ENCODE results near the gene BMPR1A. TPM values are rescaled to one million over a fixed set of nuclear protein-coding genes. Genes with fewer than 3 reads are reported as not detected.
"Not testable (repeated sequence)": the region's sequence is repeated elsewhere in the genome, so short reads cannot be mapped to it uniquely, and the experiment has no call there.

The BMPR1A gene
- total and polyA plus RNA-seq, 5 donors: 10.8 to 92.0 (median 62.2) TPM

GRCh38 chr10:86865011-86865811 lies 108.8 kb downstream of the BMPR1A start:
- H3K9me3 ChIP-seq (ENCODE audit: control insufficient read depth, low read length); intact Hi-C loops (cut with DNase I); H3K4me1 ChIP-seq (ENCODE audit: control insufficient read depth, insufficient read depth, low read length); H3K27ac ChIP-seq (ENCODE audit: low read length); ATAC-seq; H3K4me3 ChIP-seq (ENCODE audit: low read length); DNase-seq; H3K27me3 ChIP-seq (ENCODE audit: control insufficient read depth, insufficient read depth): not testable (repeated sequence)
- WGBS: 89% methylated on average over 11 of the region's 11 CpGs

GRCh38 chr10:86867149-86867548 lies 110.7 kb downstream of the BMPR1A start:
- intact Hi-C loops (cut with DNase I): no loop called here
- H3K27ac ChIP-seq (ENCODE audit: low read length): no peak overlapping the region
- no peak for DNase-seq
- no peaks in the 10 kb centered on the region for H3K27me3 ChIP-seq (ENCODE audit: control insufficient read depth, insufficient read depth)
- ATAC-seq: no peak
- no peak overlapping the region for H3K4me3 ChIP-seq (ENCODE audit: low read length)
- 89% methylated on average over 5 of the region's 5 CpGs for WGBS
- peaks cover 11% of the 10 kb centered on the region for H3K4me1 ChIP-seq (ENCODE audit: control insufficient read depth, insufficient read depth, low read length)
- H3K9me3 ChIP-seq (ENCODE audit: control insufficient read depth, low read length): no peaks in the 10 kb centered on the region

DNA sequence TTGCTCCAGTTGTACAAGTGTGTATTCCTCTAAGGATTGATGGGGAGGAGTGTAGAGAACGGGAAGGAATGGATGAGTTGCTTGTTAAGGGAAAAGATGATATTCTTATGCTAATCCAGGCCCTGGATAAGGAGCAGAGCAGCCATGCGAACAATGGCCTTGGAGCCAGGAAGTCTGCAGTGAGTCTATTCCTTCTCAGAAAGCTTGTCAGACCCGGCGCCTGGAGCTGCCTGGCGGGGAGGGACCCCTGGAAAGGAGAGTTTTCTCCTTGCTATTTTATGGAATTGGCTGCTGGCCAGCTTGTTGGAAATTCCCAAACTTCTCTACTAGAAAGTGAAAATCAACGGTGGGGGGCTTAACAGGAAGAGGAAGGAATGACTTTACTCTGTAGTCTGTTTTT lies 111.9 kb downstream of the BMPR1A start:
- H3K4me3 ChIP-seq (ENCODE audit: low read length): no peak overlapping the region
- no peaks in the 10 kb centered on the region for H3K9me3 ChIP-seq (ENCODE audit: control insufficient read depth, low read length)
- H3K27me3 ChIP-seq (ENCODE audit: control insufficient read depth, insufficient read depth): no peaks in the 10 kb centered on the region
- peaks cover 16% of the 10 kb centered on the region for H3K4me1 ChIP-seq (ENCODE audit: control insufficient read depth, insufficient read depth, low read length)
- WGBS: 32% methylated on average over 6 of the region's 6 CpGs
- DNase-seq (peak; percentile 61 to 74 (median 66)), ATAC-seq (peak; percentile 66 to 90)
- no peak overlapping the region for H3K27ac ChIP-seq (ENCODE audit: low read length)
- intact Hi-C loops (cut with DNase I): no loop called here

DNA sequence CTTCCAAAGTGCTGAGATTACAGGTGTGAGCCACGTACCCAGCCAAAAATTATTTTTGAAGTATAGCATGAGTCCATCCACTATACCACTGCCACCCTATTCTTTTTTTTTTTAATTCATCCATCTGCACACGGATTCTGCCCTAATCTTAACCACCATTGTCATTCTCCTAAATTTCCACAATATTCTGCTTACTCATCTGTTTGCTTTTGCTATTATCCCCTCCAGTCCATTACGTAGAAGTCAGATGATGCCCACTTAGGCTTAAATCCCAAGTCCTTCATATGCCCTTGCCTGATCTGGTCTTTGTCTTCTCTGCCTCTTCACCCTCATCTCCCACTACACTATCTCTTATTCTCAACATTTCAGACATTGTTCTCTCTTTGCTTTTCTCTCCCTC lies 114.3 kb downstream of the BMPR1A start:
- Histone ChIP-seq H3K27ac (ENCODE audit: low read length) (no peak overlapping the region), H3K4me1 (ENCODE audit: control insufficient read depth, insufficient read depth, low read length) (peaks cover 15% of the 10 kb centered on the region), H3K27me3 (ENCODE audit: control insufficient read depth, insufficient read depth) (no peaks in the 10 kb centered on the region), H3K4me3 (ENCODE audit: low read length) (no peak overlapping the region), H3K9me3 (ENCODE audit: control insufficient read depth, low read length) (no peaks in the 10 kb centered on the region)
- no peak for ATAC-seq
- DNase-seq: no peak
- intact Hi-C loops (cut with DNase I): no loop called here
- 82% methylated on average over 3 of the region's 3 CpGs for WGBS

DNA sequence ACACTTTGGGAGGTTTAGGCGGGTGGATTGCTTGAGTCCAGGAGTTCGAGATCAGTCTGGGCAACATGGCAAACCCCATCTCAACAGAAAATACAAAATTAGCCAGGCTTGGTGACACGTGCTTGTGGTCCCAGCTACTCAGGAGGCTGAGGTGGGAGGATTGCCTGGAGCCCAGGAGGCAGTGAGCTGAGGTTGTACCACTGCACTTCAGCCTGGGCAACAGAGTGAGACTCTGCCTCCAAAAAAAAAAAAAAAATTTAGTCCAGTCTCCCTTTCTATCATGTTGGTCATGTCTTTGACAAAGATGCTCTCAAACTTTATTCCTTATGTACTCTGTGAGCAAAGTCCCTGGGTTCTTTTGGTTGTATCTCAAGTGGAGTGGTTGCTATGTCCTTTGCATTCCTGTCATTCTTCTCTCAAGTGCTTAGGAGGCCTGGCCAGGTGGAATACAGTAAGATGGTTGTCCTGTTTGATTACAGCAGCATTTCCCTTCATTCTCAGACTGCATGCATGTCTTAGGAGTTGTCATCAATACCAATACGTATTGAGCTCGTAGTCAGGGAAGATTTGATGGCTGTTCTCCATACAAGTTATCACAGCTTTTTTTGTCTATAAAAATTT lies 115.3 kb downstream of the BMPR1A start:
- no peak overlapping the region for H3K4me3 ChIP-seq (ENCODE audit: low read length)
- H3K27me3 ChIP-seq (ENCODE audit: control insufficient read depth, insufficient read depth): no peaks in the 10 kb centered on the region
- no peak overlapping the region for H3K27ac ChIP-seq (ENCODE audit: low read length)
- intact Hi-C loops (cut with DNase I): no loop called here
- peaks cover 13% of the 10 kb centered on the region for H3K4me1 ChIP-seq (ENCODE audit: control insufficient read depth, insufficient read depth, low read length)
- no peaks in the 10 kb centered on the region for H3K9me3 ChIP-seq (ENCODE audit: control insufficient read depth, low read length)
- 88% methylated on average over 5 of the region's 5 CpGs for WGBS
- ATAC-seq: no peak
- no peak for DNase-seq

GRCh38 chr10:86872757-86873156 lies 116.3 kb downstream of the BMPR1A start:
- no peaks in the 10 kb centered on the region for H3K27me3 ChIP-seq (ENCODE audit: control insufficient read depth, insufficient read depth)
- 21% methylated on average over 4 of the region's 4 CpGs for WGBS
- peaks cover 13% of the 10 kb centered on the region for H3K4me1 ChIP-seq (ENCODE audit: control insufficient read depth, insufficient read depth, low read length)
- no peak overlapping the region for H3K4me3 ChIP-seq (ENCODE audit: low read length)
- ATAC-seq (peak; percentile 77 to 86), DNase-seq (peak in 2 of 3 donors; percentile 64 to 68)
- intact Hi-C loops (cut with DNase I): no loop called here
- no peak overlapping the region for H3K27ac ChIP-seq (ENCODE audit: low read length)
- H3K9me3 ChIP-seq (ENCODE audit: control insufficient read depth, low read length): no peaks in the 10 kb centered on the region

GRCh38 chr10:86876748-86877147 lies 120.3 kb downstream of the BMPR1A start:
- DNase-seq (no peak), ATAC-seq (no peak)
- intact Hi-C loops (cut with DNase I): no loop called here
- Histone ChIP-seq H3K9me3 (ENCODE audit: control insufficient read depth, low read length) (no peaks in the 10 kb centered on the region), H3K27ac (ENCODE audit: low read length) (no peak overlapping the region), H3K4me1 (ENCODE audit: control insufficient read depth, insufficient read depth, low read length) (peaks cover 10% of the 10 kb centered on the region), H3K27me3 (ENCODE audit: control insufficient read depth, insufficient read depth) (no peaks in the 10 kb centered on the region), H3K4me3 (ENCODE audit: low read length) (no peak overlapping the region)
- 82% methylated on average over 2 of the region's 2 CpGs for WGBS

DNA sequence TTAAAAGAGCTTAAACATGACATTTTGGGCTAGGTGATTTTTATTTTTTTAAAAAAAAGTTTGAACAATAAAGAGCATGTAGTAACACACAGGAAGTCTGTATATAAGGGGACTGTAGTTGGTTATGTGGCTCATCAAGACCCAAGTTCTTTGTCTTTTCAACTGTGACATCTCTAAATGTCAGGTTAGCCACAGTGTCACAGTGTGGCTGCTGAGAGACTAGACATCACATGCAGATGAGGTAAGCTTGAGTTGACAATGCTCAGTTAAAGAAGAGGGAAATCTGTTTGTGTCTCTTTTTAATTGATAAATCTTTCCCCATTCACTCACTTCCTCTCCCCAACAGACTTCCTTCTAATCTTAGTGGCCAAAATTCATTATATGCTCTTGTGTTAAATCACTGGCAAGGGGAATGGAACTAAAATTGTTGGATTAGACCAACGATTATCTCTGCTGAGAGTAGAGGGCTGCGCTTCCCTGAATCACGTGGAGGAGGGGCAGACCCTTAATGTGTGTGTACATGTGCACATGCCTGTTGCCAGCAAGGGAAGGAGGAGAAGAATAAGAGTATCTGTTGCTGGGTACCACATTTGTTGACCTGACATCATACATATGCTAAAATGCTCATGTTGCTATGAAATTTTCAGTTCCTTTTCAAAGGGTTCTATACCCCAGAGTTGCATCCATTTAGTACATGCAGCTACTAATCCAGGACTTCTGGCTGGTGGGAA lies 122.7 kb downstream of the BMPR1A start:
- ATAC-seq (no peak), DNase-seq (no peak)
- Histone ChIP-seq H3K27ac (ENCODE audit: low read length) (no peak overlapping the region), H3K4me3 (ENCODE audit: low read length) (no peak overlapping the region), H3K27me3 (ENCODE audit: control insufficient read depth, insufficient read depth) (no peaks in the 10 kb centered on the region), H3K9me3 (ENCODE audit: control insufficient read depth, low read length) (no peaks in the 10 kb centered on the region), H3K4me1 (ENCODE audit: control insufficient read depth, insufficient read depth, low read length) (peaks cover 5% of the 10 kb centered on the region)
- intact Hi-C loops (cut with DNase I): no loop called here
- WGBS: 55% methylated on average over 3 of the region's 3 CpGs

DNA sequence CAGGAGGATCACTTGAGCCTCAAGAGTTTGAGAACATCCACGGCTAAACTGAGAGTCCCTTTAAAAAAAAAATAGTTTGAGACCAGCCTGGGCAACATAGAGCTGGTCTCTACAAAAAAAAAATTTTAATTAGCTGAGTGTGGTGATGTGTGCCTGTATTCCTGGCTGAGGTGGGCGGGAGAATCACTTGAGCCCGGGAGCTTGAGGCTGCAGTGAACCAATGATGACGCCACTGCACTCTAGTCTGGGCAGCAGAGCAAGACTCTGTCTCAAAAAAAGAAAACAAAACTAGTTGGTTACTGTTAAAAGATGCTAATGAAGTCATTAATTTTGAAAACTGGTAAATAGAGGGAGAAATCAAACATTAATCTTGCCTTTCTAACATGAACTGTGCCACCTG lies 124.6 kb downstream of the BMPR1A start:
- no peak for ATAC-seq
- intact Hi-C loops (cut with DNase I): no loop called here
- Histone ChIP-seq H3K4me3 (ENCODE audit: low read length) (no peak overlapping the region), H3K4me1 (ENCODE audit: control insufficient read depth, insufficient read depth, low read length) (peaks cover 5% of the 10 kb centered on the region), H3K9me3 (ENCODE audit: control insufficient read depth, low read length) (no peaks in the 10 kb centered on the region), H3K27me3 (ENCODE audit: control insufficient read depth, insufficient read depth) (no peaks in the 10 kb centered on the region), H3K27ac (ENCODE audit: low read length) (no peak overlapping the region)
- DNase-seq: no peak
- 94% methylated on average over 4 of the region's 4 CpGs for WGBS

GRCh38 chr10:86888585-86889381 lies 132.4 kb downstream of the BMPR1A start:
- Histone ChIP-seq H3K4me1 (ENCODE audit: control insufficient read depth, insufficient read depth, low read length) (peaks cover 4% of the 10 kb centered on the region), H3K4me3 (ENCODE audit: low read length) (no peak overlapping the region), H3K9me3 (ENCODE audit: control insufficient read depth, low read length) (no peaks in the 10 kb centered on the region), H3K27me3 (ENCODE audit: control insufficient read depth, insufficient read depth) (no peaks in the 10 kb centered on the region), H3K27ac (ENCODE audit: low read length) (peak overlapping the region; percentile 86)
- no peak for DNase-seq
- intact Hi-C loops (cut with DNase I): no loop called here
- peak; percentile 77 to 81 for ATAC-seq
- 54% methylated on average over 7 of the region's 7 CpGs for WGBS

All from right cardiac atrium (tissue), 5 donors.